IMR-90 (cell line): ENCODE measurements around the gene C19orf47. TPM values are rescaled to one million over a fixed set of nuclear protein-coding genes. Genes with fewer than 3 reads are reported as not detected.

ENCODE experiments used
- ATAC-seq: fragments of 200-7000 bp; cut with Tn5 transposase; 2 replicates; pipeline ENCODE4 v1.9.1; 2020; ENCODE audit warnings: low read depth, mild to moderate bottlenecking, moderate library complexity
- BruUV-seq: library from RNA; stranded (reverse); fragments of 400-500 nt; replicated peaks from 2 replicates; lab custom pipeline; 2021; lab: Mats Ljungman, UMichigan
- CTCF ChIA-PET: fragments of 300-600 bp; formaldehyde crosslinking; extraction: SDS; loops from one replicate; lab custom pipeline; 2021; ENCODE audit warnings: antibody characterized with exemption; lab: Yijun Ruan, JAX
- POLR2A ChIA-PET: fragments of 300-600 bp; sonication (Branson Sonifier 250); formaldehyde crosslinking; loops from one replicate; lab custom pipeline; 2022; ENCODE audit warnings: antibody characterized with exemption; ENCODE audit not compliant: unreplicated experiment; lab: Charles Lee
- DNase-seq: peaks from one replicate; pipeline ENCODE4 v3.0.0; 2013
- H2AFZ ChIP-seq: replicated peaks from 2 replicates; pipeline ENCODE3; 2013; ENCODE audit warnings: low read length, mild to moderate bottlenecking; ENCODE audit not compliant: poor library complexity
- H2AK5ac ChIP-seq: 2 replicates; pipeline ENCODE4 v1.6.1; 2013; ENCODE audit warnings: low read depth, low read length, inconsistent platforms
- H2AK9ac ChIP-seq: replicated peaks from 2 replicates; pipeline ENCODE3; 2013; ENCODE audit warnings: mild to moderate bottlenecking, low read depth, low read length, moderate library complexity; ENCODE audit not compliant: poor library complexity
- H2BK120ac ChIP-seq: 2 replicates; pipeline ENCODE4 v1.6.1; 2013; ENCODE audit warnings: low read depth, low read length, inconsistent platforms
- H2BK15ac ChIP-seq: 3 replicates; pipeline ENCODE4 v1.6.1; 2013; ENCODE audit warnings: low read depth, low read length, inconsistent platforms
- H2BK20ac ChIP-seq: 2 replicates; pipeline ENCODE4 v1.6.1; 2013; ENCODE audit warnings: low read depth, mild to moderate bottlenecking, inconsistent platforms, low read length, moderate library complexity
- H2BK5ac ChIP-seq: 2 replicates; pipeline ENCODE4 v1.6.1; 2013; ENCODE audit warnings: mild to moderate bottlenecking, low read depth, low read length, inconsistent platforms; ENCODE audit not compliant: poor library complexity, severe bottlenecking
- H3K14ac ChIP-seq: replicated peaks from 2 replicates; pipeline ENCODE4 v1.6.1; 2013; ENCODE audit warnings: low read depth, low read length, inconsistent platforms
- H3K18ac ChIP-seq: 2 replicates; pipeline ENCODE4 v1.6.1; 2013; ENCODE audit warnings: low read depth, low read length, control low read depth
- H3K23ac ChIP-seq: 2 replicates; pipeline ENCODE4 v1.6.1; 2013; ENCODE audit warnings: low read depth, low read length, inconsistent platforms
- H3K27ac ChIP-seq: 2 replicates; pipeline ENCODE4 v1.5.1; 2013; ENCODE audit warnings: mild to moderate bottlenecking, control low read depth, low read length; ENCODE audit not compliant: insufficient read depth
- H3K27me3 ChIP-seq: 2 replicates; pipeline ENCODE4 v1.6.1; 2013; ENCODE audit warnings: low read length; ENCODE audit not compliant: control insufficient read depth, insufficient read depth
- H3K36me3 ChIP-seq: 2 replicates; pipeline ENCODE4 v1.6.1; 2013; ENCODE audit warnings: low read length, mixed read lengths; ENCODE audit not compliant: control insufficient read depth, insufficient read depth
- H3K4ac ChIP-seq: 2 replicates; pipeline ENCODE4 v1.6.1; 2013; ENCODE audit warnings: low read depth, low read length, inconsistent platforms
- H3K4me1 ChIP-seq: 2 replicates; pipeline ENCODE4 v1.6.1; 2013; ENCODE audit warnings: low read length, mixed read lengths; ENCODE audit not compliant: control insufficient read depth, insufficient read depth
- H3K4me2 ChIP-seq: 2 replicates; pipeline ENCODE4 v1.6.1; 2013; ENCODE audit warnings: low read depth, mild to moderate bottlenecking, control low read depth, low read length, moderate library complexity
- H3K4me3 ChIP-seq: 2 replicates; pipeline ENCODE4 v1.5.1; 2013; ENCODE audit warnings: low read depth, mild to moderate bottlenecking, control low read depth, low read length, moderate library complexity; ENCODE audit not compliant: insufficient read depth
- H3K56ac ChIP-seq: 2 replicates; pipeline ENCODE4 v1.6.1; 2013; ENCODE audit warnings: low read length, inconsistent platforms; ENCODE audit not compliant: insufficient read depth; ENCODE audit errors: extremely low read depth
- H3K79me1 ChIP-seq, 2 experiments: 2 replicates each; pipeline ENCODE4 v1.6.1; 2013; ENCODE audit warnings: low read length in 2 of 2, inconsistent platforms in 1 of 2, low read depth in 1 of 2
- H3K9ac ChIP-seq: 2 replicates; pipeline ENCODE4 v1.6.1; 2013; ENCODE audit warnings: low read depth, low read length, control low read depth
- H3K9me1 ChIP-seq: 2 replicates; pipeline ENCODE4 v1.6.1; 2013; ENCODE audit warnings: low read length, inconsistent platforms; ENCODE audit not compliant: insufficient read depth
- H3K9me3 ChIP-seq: 2 replicates; pipeline ENCODE4 v1.6.1; 2013; ENCODE audit warnings: low read length; ENCODE audit not compliant: control insufficient read depth, insufficient read depth
- H4K20me1 ChIP-seq: 2 replicates; pipeline ENCODE4 v1.6.1; 2013; ENCODE audit warnings: low read length, inconsistent platforms; ENCODE audit not compliant: insufficient read depth
- H4K5ac ChIP-seq: 2 replicates; pipeline ENCODE4 v1.6.1; 2013; ENCODE audit warnings: mild to moderate bottlenecking, low read depth, low read length, control low read depth
- H4K8ac ChIP-seq, 2 experiments: 2 replicates each; pipeline ENCODE4 v1.6.1; 2013; ENCODE audit warnings: low read depth in 2 of 2, low read length in 2 of 2, control low read depth in 1 of 2, inconsistent platforms in 1 of 2
- H4K91ac ChIP-seq: 2 replicates; pipeline ENCODE4 v1.6.1; 2013; ENCODE audit warnings: low read depth, low read length, inconsistent platforms; ENCODE audit not compliant: insufficient read depth
- CEBPB ChIP-seq: IDR thresholded peaks from 2 replicates; pipeline ENCODE4 v1.6.1; 2012; ENCODE audit warnings: low read depth, low read length, improper control_type of control experiment
- CHD1 ChIP-seq: IDR thresholded peaks from 2 replicates; pipeline ENCODE4 v1.6.1; 2012; ENCODE audit warnings: low read depth, low read length, improper control_type of control experiment
- MAFK ChIP-seq: IDR thresholded peaks from 2 replicates; pipeline ENCODE4 v1.6.1; 2012; ENCODE audit warnings: low read depth, low read length, improper control_type of control experiment
- MXI1 ChIP-seq: IDR thresholded peaks from 2 replicates; pipeline ENCODE4 v1.6.1; 2012; ENCODE audit warnings: low read depth, mild to moderate bottlenecking, low read length, moderate library complexity, borderline replicate concordance
- NFE2L2 ChIP-seq: fragments of 150-350 bp; IDR thresholded peaks from 2 replicates; pipeline ENCODE4 v1.6.1; 2016; ENCODE audit warnings: low read depth, mild to moderate bottlenecking, low read length
- RAD21 ChIP-seq: IDR thresholded peaks from 2 replicates; pipeline ENCODE4 v1.6.1; 2012; ENCODE audit warnings: low read length, improper control_type of control experiment
- RCOR1 ChIP-seq: IDR thresholded peaks from 2 replicates; pipeline ENCODE4 v1.6.1; 2012; ENCODE audit warnings: mild to moderate bottlenecking, low read length, improper control_type of control experiment; ENCODE audit not compliant: insufficient replicate concordance
- WGBS, 2 experiments: methylation state at CpG; one replicate each; pipeline versions ENCODE4 v1.1.5 to v1.1.7; 2013; ENCODE audit warnings: missing lambda C conversion rate in 2 of 2; ENCODE audit not compliant: insufficient read length in 1 of 2; ENCODE audit errors: extremely low coverage in 2 of 2; 5-methylcytosine and 5-hydroxymethylcytosine counted together
- dilution Hi-C: fragments of 300-500 bp; cut with HindIII; formaldehyde crosslinking; loops from one replicate; pipeline ENCODE4 v1.14.3; 2018; ENCODE audit warnings: low sequenced_read_pairs; ENCODE audit not compliant: unreplicated experiment
- in situ Hi-C: fragments of 300-500 bp; cut with MboI; formaldehyde crosslinking; loops from 3 replicates; pipeline ENCODE4 v1.14.3; 2019; ENCODE audit warnings: low sequenced_read_pairs, inconsistent platforms, mixed read lengths
- intact Hi-C: fragments of 100-400 bp; cut with micrococcal nuclease; formaldehyde crosslinking; loops from 2 replicates; pipeline ENCODE4 v1.10.0; 2022
- polyA plus RNA-seq, 3 experiments: library from polyadenylated mRNA; depleted of rRNA; stranded (reverse); fragments of >200 nt; gene quantifications; 2 replicates each; pipeline ENCODE4 v1.2.3, GENCODE V29; 2012; ENCODE audit warnings: low replicate concordance in 1 of 3
- total RNA-seq: library from RNA; depleted of rRNA; stranded (reverse); fragments of >200 nt; gene quantifications from 2 replicates; pipeline ENCODE4 v1.2.3, GENCODE V29; 2012
- TF ChIP-seq, protein P1 (sequence below): conservative IDR thresholded peaks from 2 replicates; pipeline ENCODE4 v1.5.1; 2012; ENCODE audit warnings: mild to moderate bottlenecking, low read depth, low read length, improper control_type of control experiment
- TF ChIP-seq, protein P2 (sequence below): fragments of 150-350 bp; IDR thresholded peaks from 2 replicates; pipeline ENCODE4 v1.6.1; 2017; ENCODE audit warnings: mild to moderate bottlenecking, antibody characterized with exemption, low read length, low read depth

Gene C19orf47
- total and polyA plus RNA-seq, 2 of the 4 experiments (the other 2 are of a cell fraction) = 3.6 to 16.3 TPM

DNA sequence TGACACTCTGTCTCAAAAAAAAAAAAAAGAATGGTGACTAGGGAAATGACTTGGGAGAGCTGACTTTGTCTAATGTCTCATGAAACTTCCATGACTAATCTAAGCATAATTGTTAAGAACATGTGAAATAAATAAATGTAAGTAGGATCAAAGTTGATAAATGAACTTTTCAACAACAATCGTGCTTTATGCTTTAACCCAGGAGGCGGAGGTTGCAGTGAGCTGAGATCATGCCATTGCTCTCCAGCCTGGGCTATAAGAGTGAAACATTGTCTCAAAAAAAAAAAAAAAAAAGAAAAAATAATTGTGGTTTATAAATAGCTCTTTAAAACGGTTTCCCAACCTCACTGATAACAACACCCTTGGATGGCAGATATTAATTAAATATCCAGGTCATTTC is 50.2 kb downstream of the C19orf47 start:
- Histone ChIP-seq H3K18ac (no peak overlapping the region), H2AK9ac (no peak overlapping the region), H2BK5ac (no peak overlapping the region), H3K9ac (no peak overlapping the region), H3K36me3 (no peaks in the 10 kb centered on the region), H3K4me2 (no peak overlapping the region), H3K27me3 (no peaks in the 10 kb centered on the region), H2BK120ac (no peak overlapping the region), H3K56ac (no peak overlapping the region), H3K9me1 (no peaks in the 10 kb centered on the region), H2BK15ac (no peak overlapping the region), H2AK5ac (no peak overlapping the region), H3K9me3 (no peaks in the 10 kb centered on the region), H3K23ac (no peak overlapping the region), H3K4me3 (no peak overlapping the region), H3K27ac (no peak overlapping the region), H2AFZ (no peak overlapping the region), H4K91ac (no peak overlapping the region), H3K14ac (no peak overlapping the region), H2BK20ac (no peak overlapping the region), H3K4me1 (no peaks in the 10 kb centered on the region), H4K8ac (no peak overlapping the region), H3K4ac (no peak overlapping the region), H3K79me1 (no peaks in the 10 kb centered on the region), H4K20me1 (no peaks in the 10 kb centered on the region), H4K5ac (no peak overlapping the region)
- CTCF ChIA-PET = no interaction called here
- dilution Hi-C loops = no loop called here
- POLR2A ChIA-PET = interaction anchor here (0.6 kb wide), 1 partner anchor 67 kb away, joined by 16 read pairs; no protein-coding TSS in a partner anchor
- in situ Hi-C loops = no loop called here
- BruUV-seq = no TSS peak
- no peak for TF ChIP-seq MXI1
- no peak for TF ChIP-seq RCOR1
- TF ChIP-seq NFE2L2 = no peak
- no peak for TF ChIP-seq MAFK
- no peak for TF ChIP-seq CEBPB
- TF ChIP-seq, protein P1, sequence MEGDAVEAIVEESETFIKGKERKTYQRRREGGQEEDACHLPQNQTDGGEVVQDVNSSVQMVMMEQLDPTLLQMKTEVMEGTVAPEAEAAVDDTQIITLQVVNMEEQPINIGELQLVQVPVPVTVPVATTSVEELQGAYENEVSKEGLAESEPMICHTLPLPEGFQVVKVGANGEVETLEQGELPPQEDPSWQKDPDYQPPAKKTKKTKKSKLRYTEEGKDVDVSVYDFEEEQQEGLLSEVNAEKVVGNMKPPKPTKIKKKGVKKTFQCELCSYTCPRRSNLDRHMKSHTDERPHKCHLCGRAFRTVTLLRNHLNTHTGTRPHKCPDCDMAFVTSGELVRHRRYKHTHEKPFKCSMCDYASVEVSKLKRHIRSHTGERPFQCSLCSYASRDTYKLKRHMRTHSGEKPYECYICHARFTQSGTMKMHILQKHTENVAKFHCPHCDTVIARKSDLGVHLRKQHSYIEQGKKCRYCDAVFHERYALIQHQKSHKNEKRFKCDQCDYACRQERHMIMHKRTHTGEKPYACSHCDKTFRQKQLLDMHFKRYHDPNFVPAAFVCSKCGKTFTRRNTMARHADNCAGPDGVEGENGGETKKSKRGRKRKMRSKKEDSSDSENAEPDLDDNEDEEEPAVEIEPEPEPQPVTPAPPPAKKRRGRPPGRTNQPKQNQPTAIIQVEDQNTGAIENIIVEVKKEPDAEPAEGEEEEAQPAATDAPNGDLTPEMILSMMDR = no peak
- TF ChIP-seq CHD1 = no peak
- no peak for TF ChIP-seq RAD21
- TF ChIP-seq, protein P2, sequence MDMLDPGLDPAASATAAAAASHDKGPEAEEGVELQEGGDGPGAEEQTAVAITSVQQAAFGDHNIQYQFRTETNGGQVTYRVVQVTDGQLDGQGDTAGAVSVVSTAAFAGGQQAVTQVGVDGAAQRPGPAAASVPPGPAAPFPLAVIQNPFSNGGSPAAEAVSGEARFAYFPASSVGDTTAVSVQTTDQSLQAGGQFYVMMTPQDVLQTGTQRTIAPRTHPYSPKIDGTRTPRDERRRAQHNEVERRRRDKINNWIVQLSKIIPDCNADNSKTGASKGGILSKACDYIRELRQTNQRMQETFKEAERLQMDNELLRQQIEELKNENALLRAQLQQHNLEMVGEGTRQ = no peak
- DNase-seq (no peak), ATAC-seq (no peak)
- no CpG with 5 or more reads among the region's 3 CpGs for WGBS, 2 experiments
- intact Hi-C loops = no loop called here
